Natural killer cell (primary cell): ENCODE results near the gene ARPP21. TPM values are rescaled to one million over a fixed set of nuclear protein-coding genes. Genes with fewer than 3 reads are reported as not detected.

Experiments used
- ATAC-seq, 3 donors: fragments of 150-1000 bp in 2 of 3; fragments of 200-7000 bp in 1 of 3; cut with Tn5 transposase; 1 replicate in 1 of 3; 2 replicates in 2 of 3; pipeline ENCODE4 v1.10.0; 2021; ENCODE audit warnings: mild to moderate bottlenecking in 2 of 3, moderate library complexity in 2 of 3
- DNase-seq, 2 donors: peaks; one replicate each; pipeline versions ENCODE4 v3.0.0 to v3.0.0-alpha.2; 2013 to 2021; ENCODE audit warnings: mixed read lengths in 1 of 2
- H3K27ac ChIP-seq: one replicate; pipeline ENCODE4 v1.5.1; 2013; ENCODE audit warnings: mild to moderate bottlenecking, low read length
- H3K27me3 ChIP-seq: one replicate; pipeline ENCODE4 v1.6.1; 2013; ENCODE audit warnings: low read length; ENCODE audit not compliant: control insufficient read depth, insufficient read depth
- H3K36me3 ChIP-seq: one replicate; pipeline ENCODE4 v1.6.1; 2013; ENCODE audit warnings: low read length; ENCODE audit not compliant: control insufficient read depth, insufficient read depth
- H3K4me1 ChIP-seq: one replicate; pipeline ENCODE4 v1.6.1; 2013; ENCODE audit warnings: low read length; ENCODE audit not compliant: control insufficient read depth, insufficient read depth
- H3K4me3 ChIP-seq: one replicate; pipeline ENCODE4 v1.5.1; 2013; ENCODE audit warnings: low read length
- H3K9me3 ChIP-seq: one replicate; pipeline ENCODE4 v1.6.1; 2013; ENCODE audit warnings: low read length; ENCODE audit not compliant: control insufficient read depth, insufficient read depth
- H3K27ac Mint-ChIP-seq, 2 donors: one replicate each; pipeline ENCODE4 v1.8.0; 2022; ENCODE audit warnings: mild to moderate bottlenecking in 2 of 2, mixed read lengths in 2 of 2, moderate library complexity in 1 of 2
- H3K27me3 Mint-ChIP-seq, 2 donors: one replicate each; pipeline ENCODE4 v1.8.0; 2022; ENCODE audit warnings: low read depth in 2 of 2, mixed read lengths in 2 of 2
- H3K36me3 Mint-ChIP-seq: one replicate; pipeline ENCODE4 v1.8.0; 2022; ENCODE audit warnings: mixed read lengths
- H3K4me1 Mint-ChIP-seq, 2 donors: one replicate each; pipeline ENCODE4 v1.8.0; 2022; ENCODE audit warnings: mixed read lengths in 2 of 2
- H3K4me3 Mint-ChIP-seq: one replicate; pipeline ENCODE4 v1.8.0; 2022; ENCODE audit warnings: mild to moderate bottlenecking, moderate library complexity, mixed read lengths
- H3K9me3 Mint-ChIP-seq, 2 donors: one replicate each; pipeline ENCODE4 v1.8.0; 2022; ENCODE audit warnings: mixed read lengths in 2 of 2
- WGBS: methylation state at CpG from one replicate; pipeline ENCODE4 v1.1.7; 2013; ENCODE audit warnings: missing lambda C conversion rate; ENCODE audit not compliant: insufficient coverage; 5-methylcytosine and 5-hydroxymethylcytosine counted together
- intact Hi-C: fragments of 100-400 bp; cut with micrococcal nuclease; formaldehyde crosslinking; loops from one replicate; pipeline ENCODE4 v1.14.2; 2022
- total RNA-seq, 4 donors: library from RNA; stranded (reverse); fragments of 120-200 nt in 1 of 4; gene quantifications; one replicate each; pipeline versions ENCODE4 v1.2.3 to v1.2.4, GENCODE V29; 2013 to 2022
- TF ChIP-seq, protein P1 (sequence below): fragments of 200-600 bp; IDR thresholded peaks from one replicate; pipeline ENCODE4 v1.8.0; 2022; ENCODE audit warnings: antibody characterized with exemption

ARPP21 gene
- total RNA-seq, 3 donors from 2014 or later (not counting 1 experiment from before 2014, with no cell fraction given) = not detected

DNA sequence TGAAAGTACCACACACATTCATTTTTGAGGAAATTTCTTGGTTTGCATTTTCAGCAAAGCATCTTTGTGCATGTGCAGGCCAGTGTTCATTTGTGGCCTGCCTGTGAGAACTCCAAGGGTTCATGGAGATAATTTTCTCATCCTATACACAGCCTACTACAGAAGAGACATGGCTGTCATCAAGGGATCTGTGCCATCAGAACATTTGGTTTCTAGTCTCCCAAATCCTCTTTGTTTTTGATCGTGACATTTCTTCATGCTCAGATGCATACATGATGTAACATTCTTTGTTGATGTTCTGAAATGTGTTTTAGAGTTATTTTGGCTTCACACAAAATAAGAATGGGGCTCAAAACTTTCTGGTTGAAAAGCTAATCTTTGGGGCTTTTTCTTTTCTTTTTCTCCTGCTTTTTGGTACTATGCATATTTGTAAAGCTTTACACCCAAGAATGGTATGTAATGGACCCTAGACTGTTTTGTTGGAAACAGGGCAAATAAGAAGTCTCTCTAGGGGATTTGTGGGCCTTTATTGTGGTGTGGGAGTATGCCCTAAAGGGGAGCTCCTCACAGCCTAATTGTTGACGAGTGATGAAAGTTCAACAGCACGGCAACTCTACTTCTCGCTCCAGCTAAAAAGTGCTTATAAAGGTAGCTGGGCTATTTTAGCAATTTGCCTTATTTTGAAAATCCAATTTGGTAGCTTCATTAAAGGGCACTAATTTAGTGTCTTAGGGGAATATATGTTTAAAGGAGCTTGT, 3.2 kb upstream of the ARPP21 start:
- TF ChIP-seq, protein P1, sequence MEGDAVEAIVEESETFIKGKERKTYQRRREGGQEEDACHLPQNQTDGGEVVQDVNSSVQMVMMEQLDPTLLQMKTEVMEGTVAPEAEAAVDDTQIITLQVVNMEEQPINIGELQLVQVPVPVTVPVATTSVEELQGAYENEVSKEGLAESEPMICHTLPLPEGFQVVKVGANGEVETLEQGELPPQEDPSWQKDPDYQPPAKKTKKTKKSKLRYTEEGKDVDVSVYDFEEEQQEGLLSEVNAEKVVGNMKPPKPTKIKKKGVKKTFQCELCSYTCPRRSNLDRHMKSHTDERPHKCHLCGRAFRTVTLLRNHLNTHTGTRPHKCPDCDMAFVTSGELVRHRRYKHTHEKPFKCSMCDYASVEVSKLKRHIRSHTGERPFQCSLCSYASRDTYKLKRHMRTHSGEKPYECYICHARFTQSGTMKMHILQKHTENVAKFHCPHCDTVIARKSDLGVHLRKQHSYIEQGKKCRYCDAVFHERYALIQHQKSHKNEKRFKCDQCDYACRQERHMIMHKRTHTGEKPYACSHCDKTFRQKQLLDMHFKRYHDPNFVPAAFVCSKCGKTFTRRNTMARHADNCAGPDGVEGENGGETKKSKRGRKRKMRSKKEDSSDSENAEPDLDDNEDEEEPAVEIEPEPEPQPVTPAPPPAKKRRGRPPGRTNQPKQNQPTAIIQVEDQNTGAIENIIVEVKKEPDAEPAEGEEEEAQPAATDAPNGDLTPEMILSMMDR = no peak
- Mint-ChIP-seq H3K4me1 (no peaks in the 10 kb centered on the region), H3K9me3 (peaks cover 0 to 2% of the 10 kb centered on the region in 2 donors), H3K36me3 (peaks cover 7% of the 10 kb centered on the region), H3K27me3 (peaks cover 22 to 34% of the 10 kb centered on the region in 2 donors), H3K27ac (no peak overlapping the region), H3K4me3 (no peak overlapping the region)
- DNase-seq (no peak), ATAC-seq (no peak)
- peaks cover 6% of the 10 kb centered on the region for H3K9me3 ChIP-seq
- peaks cover 7% of the 10 kb centered on the region for H3K27me3 ChIP-seq
- no peak overlapping the region for H3K27ac ChIP-seq
- intact Hi-C loops = no loop called here
- H3K4me1 ChIP-seq = no peaks in the 10 kb centered on the region
- H3K4me3 ChIP-seq = no peak overlapping the region
- 65% methylated on average over 4 of the region's 4 CpGs for WGBS
- H3K36me3 ChIP-seq = no peaks in the 10 kb centered on the region

DNA sequence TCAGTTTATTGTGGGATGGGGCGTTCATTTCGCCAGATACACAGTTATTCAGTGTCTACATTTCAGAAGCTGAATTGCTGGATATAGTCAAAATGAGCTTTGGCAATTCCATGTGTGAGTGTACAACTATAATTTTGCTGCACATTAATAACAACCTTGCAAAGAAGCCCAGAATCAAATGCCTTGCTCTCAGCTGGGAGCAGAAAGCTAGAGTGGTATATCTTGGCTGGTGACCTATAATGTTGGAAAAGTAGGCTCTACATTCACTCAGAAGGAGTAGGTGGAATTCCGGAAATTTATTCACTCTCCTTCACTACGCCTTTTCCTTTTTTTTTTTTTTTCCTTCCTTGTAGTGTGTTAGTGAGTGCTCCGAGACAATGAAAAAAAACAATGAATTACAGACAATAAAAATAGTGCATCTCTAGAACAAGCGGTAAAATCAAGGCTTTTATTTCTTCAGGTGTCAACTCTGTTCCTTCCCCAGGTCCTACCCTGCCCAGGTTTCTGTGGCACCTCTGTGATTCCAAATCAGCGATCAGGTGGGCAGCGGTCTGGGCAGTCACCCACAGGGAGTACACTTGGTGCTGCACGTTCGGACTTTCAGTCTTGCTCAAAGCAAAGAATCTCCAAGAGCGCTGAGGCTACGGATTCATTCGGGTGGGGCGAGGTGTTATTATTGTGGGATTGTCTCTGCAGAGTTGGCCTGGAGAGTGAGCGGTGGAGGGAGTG, 910 bp upstream of the ARPP21 start:
- no peaks in the 10 kb centered on the region for H3K4me1 ChIP-seq
- ATAC-seq (no peak), DNase-seq (no peak)
- no peaks in the 10 kb centered on the region for H3K36me3 ChIP-seq
- intact Hi-C loops = no loop called here
- Mint-ChIP-seq H3K4me1 (no peaks in the 10 kb centered on the region), H3K27ac (no peak overlapping the region), H3K27me3 (peaks cover 22 to 36% of the 10 kb centered on the region in 2 donors), H3K4me3 (no peak overlapping the region), H3K36me3 (peaks cover 7% of the 10 kb centered on the region), H3K9me3 (peaks cover 0 to 2% of the 10 kb centered on the region in 2 donors)
- peaks cover 7% of the 10 kb centered on the region for H3K27me3 ChIP-seq
- WGBS = 83% methylated on average over 12 of the region's 15 CpGs
- H3K4me3 ChIP-seq = no peak overlapping the region
- no peak overlapping the region for H3K27ac ChIP-seq
- TF ChIP-seq, protein P1 = no peak
- peaks cover 6% of the 10 kb centered on the region for H3K9me3 ChIP-seq

DNA sequence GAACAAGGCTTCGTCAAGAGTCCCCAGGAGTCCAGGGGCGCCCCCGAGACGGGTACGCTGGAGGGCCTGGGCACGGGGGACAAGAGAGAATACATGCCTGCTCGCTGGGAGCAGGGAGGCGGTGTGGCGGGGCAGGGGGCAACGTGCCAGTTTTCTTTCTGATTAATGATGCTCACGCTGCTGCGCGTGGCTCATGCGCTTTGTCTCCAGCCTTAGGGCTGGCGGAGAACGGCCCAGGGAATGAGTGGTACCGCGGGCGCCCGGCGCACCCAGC, 408 bp upstream of the ARPP21 start:
- Histone ChIP-seq H3K36me3 (no peaks in the 10 kb centered on the region), H3K9me3 (peaks cover 6% of the 10 kb centered on the region), H3K27me3 (peaks cover 7% of the 10 kb centered on the region), H3K4me1 (no peaks in the 10 kb centered on the region), H3K27ac (no peak overlapping the region), H3K4me3 (no peak overlapping the region)
- no peak overlapping the region for H3K4me3 Mint-ChIP-seq
- H3K9me3 Mint-ChIP-seq = peaks cover 0 to 2% of the 10 kb centered on the region in 2 donors
- H3K4me1 Mint-ChIP-seq = no peaks in the 10 kb centered on the region
- H3K27me3 Mint-ChIP-seq = peaks cover 22 to 36% of the 10 kb centered on the region in 2 donors
- ATAC-seq = no peak
- peaks cover 7% of the 10 kb centered on the region for H3K36me3 Mint-ChIP-seq
- DNase-seq = no peak
- no peak overlapping the region for H3K27ac Mint-ChIP-seq
- intact Hi-C loops = no loop called here
- TF ChIP-seq, protein P1 = no peak
- 21% methylated on average over 21 of the region's 21 CpGs for WGBS
